DMS53 treated with DMSO at 0.1 percent for 48 hours (cell line): ENCODE results near the gene DCK.

ENCODE experiments used
- DNase-seq: peaks from one replicate; lab custom pipeline; 2025; ENCODE audit not compliant: unreplicated experiment; lab: John Stamatoyannopoulos, UW

Gene DCK

GRCh38 chr4:71059573-71059972, 66.1 kb downstream of the DCK start:
- peak; percentile 4 for DNase-seq

GRCh38 chr4:71062436-71062835, 69.0 kb downstream of the DCK start:
- DNase-seq, result no peak

GRCh38 chr4:71063711-71064110, 70.3 kb downstream of the DCK start:
- DNase-seq, result no peak

GRCh38 chr4:71064521-71064920, 71.1 kb downstream of the DCK start:
- no peak for DNase-seq

GRCh38 chr4:71065991-71066510, 72.6 kb downstream of the DCK start:
- DNase-seq, result no peak

GRCh38 chr4:71066737-71067716, 73.6 kb downstream of the DCK start:
- peak; percentile 67 for DNase-seq

- DNase-seq, result no peak
Observed at GRCh38 chr4:71069063-71069462, 75.6 kb downstream of the DCK start.

GRCh38 chr4:71070015-71070414, 76.6 kb downstream of the DCK start:
- no peak for DNase-seq

- DNase-seq, result no peak
Observed at GRCh38 chr4:71074452-71075299, 81.2 kb downstream of the DCK start.
